Ishikawa (cell line): ENCODE results near the gene RSBN1L.

ENCODE experiments used
- EGR1 ChIP-seq: IDR thresholded peaks from 2 replicates; pipeline ENCODE4 v1.6.1; 2012
- EP300 ChIP-seq: IDR thresholded peaks from 2 replicates; pipeline ENCODE4 v1.6.1; 2012; ENCODE audit warnings: borderline replicate concordance
- TAF1 ChIP-seq: IDR thresholded peaks from 2 replicates; pipeline ENCODE4 v1.6.1; 2012; ENCODE audit warnings: low read depth, mild to moderate bottlenecking
- TCF12 ChIP-seq: IDR thresholded peaks from 2 replicates; pipeline ENCODE4 v1.6.1; 2012; ENCODE audit warnings: low read depth

DNA sequence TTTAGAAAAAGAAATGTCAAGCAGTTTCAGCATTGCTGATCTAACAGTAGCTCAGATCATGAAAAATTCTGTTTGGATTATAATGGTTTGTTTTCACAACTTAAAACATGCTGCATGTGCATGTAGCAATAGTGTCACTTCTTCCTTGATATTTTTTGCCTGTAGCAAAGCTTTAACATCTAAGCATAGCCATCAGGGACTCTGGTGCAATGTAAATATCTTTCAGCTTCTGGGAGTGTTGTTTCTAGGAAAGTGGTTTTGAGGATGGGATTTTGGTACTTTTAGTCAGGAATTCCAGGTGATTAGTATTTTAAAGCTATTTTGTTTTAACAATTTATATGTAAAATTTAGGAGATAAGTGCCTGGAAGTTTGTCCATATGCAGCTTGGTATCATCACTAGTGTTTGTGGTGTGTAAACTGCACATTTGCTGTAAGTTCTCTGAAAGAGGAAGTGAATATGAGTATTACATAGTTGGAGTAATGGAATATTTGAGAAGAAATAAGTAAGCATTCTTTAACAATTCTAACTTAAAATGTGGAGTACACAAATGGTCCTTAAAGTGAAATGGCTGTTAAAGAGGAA is 1.9 kb downstream of the RSBN1L start:
- TF ChIP-seq TAF1: no peak
- no peak for TF ChIP-seq TCF12
- TF ChIP-seq EGR1: no peak
- TF ChIP-seq EP300: no peak
